ENCODE results near the gene DCDC2.
"Not testable (repeated sequence)": the region's sequence is repeated elsewhere in the genome, so short reads cannot be mapped to it uniquely, and the experiment has no call there.

DCDC2 gene

DNA sequence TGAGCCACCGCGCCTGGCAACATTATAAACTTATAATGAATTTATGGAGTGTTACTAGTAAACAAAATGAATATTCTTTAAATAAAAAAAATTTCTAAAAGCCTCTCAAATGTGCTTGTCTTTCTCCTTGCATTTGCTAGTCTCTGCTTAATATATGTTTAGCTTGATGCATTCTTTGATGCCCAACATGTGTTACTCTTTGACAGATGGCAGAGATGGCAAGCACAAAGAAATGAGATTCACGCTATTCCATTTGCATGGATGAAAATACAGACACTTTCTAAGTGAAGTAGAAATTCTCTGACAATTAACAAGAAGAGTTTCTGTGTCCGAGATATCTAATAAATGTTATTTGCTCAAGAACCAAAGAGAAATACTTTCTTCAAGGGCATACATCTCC is 30.1 kb downstream of the DCDC2 start:
- no peak for DNase-seq (ENCODE audit: low spot score)

GRCh38 chr6:24325978-24326377 is 31.9 kb downstream of the DCDC2 start:
- DNase-seq (ENCODE audit: low spot score), result no peak

DNA sequence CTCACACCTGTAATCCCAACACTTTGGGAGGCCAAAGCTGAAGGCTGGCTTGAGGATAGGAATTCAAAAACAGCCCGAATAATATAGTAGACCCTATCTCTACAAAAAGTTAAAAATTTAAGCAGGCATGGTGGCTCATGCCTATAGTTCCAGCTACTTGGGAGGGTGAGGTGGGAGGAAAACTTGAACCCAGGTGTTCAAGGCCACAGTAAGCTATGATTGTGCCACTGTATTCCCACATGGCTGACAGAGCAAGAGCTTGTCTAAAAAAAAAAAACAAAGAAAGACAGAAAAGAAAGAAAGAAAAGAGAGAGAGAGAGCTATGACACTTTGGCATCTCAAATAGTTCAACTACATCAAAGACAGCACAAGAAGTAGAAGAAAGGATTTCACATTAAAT is 33.2 kb downstream of the DCDC2 start:
- DNase-seq (ENCODE audit: low spot score), result no peak

DNA sequence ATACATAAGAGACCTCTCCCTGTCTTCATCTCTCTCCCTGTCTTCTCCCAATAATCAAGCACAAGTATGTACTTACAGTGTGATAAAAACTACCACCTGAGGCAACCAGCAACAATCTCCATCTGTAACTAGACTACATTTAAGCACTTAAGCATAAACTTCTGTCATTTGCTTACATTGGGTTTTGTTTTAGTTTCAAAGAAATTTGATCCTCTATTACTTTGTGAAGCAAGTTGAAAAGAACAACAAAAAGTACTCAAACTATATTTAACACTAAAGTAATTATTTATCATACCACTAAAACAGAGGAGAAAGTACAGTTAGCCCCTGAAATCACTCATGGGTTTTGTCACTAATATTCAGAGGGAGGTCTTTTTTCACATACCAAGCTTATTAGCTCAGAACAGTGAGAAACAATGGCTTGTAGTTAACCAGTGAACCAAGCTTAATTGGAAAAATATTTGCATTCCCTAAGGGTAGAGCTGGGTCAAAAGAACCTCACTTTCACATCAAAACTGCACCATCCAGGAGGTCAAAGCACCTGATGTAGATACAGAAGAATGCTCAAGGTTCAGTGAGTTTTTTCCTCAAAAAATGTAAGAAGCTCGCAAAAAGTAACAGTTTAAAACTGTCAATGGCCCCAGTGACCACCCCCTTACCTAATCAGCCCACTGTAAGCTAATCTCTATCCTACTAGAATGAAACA is 34.1 kb downstream of the DCDC2 start:
- DNase-seq (ENCODE audit: low spot score), result no peak

DNA sequence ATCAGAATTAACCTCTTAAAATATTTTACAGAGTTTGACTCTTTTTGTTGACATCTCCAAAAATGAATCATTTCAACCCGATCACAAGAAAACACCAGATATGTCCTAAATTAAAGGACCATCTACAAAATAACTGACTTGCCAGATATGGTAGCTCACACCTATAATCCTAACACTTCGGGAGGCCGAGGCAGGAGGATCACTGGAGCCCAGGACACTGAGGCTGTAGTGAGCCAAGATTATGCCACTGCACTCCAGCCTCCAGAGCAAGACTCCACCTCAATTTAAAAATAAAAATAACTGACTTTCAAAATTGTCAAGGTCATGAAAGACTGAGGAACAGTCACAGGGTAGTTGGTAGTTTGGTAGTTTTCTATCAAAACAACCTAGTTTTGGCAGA is 34.9 kb downstream of the DCDC2 start:
- DNase-seq (ENCODE audit: low spot score), result no peak

DNA sequence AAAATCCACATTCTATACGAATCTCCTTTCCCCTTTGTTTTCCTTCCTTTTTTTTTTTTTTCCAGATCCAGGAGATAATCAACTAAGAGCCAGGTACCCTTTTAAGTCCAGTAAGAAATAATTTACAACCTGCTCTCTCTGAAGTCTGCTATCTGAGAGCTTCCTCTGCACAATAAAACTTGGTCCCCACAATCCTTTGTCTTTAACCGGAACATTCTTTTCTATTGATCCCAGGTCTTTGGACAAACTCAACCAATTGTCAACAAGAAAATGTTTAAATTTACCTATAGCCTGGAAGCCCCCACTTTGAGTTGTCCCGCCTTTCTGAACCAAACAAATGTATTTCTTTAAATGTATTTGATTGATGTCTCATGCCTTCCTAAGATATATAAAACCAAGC is 35.4 kb downstream of the DCDC2 start:
- not testable (repeated sequence) for DNase-seq (ENCODE audit: low spot score)

- no peak for DNase-seq (ENCODE audit: low spot score)
Measured at GRCh38 chr6:24321538-24322162, 36.2 kb downstream of the DCDC2 start.

DNA sequence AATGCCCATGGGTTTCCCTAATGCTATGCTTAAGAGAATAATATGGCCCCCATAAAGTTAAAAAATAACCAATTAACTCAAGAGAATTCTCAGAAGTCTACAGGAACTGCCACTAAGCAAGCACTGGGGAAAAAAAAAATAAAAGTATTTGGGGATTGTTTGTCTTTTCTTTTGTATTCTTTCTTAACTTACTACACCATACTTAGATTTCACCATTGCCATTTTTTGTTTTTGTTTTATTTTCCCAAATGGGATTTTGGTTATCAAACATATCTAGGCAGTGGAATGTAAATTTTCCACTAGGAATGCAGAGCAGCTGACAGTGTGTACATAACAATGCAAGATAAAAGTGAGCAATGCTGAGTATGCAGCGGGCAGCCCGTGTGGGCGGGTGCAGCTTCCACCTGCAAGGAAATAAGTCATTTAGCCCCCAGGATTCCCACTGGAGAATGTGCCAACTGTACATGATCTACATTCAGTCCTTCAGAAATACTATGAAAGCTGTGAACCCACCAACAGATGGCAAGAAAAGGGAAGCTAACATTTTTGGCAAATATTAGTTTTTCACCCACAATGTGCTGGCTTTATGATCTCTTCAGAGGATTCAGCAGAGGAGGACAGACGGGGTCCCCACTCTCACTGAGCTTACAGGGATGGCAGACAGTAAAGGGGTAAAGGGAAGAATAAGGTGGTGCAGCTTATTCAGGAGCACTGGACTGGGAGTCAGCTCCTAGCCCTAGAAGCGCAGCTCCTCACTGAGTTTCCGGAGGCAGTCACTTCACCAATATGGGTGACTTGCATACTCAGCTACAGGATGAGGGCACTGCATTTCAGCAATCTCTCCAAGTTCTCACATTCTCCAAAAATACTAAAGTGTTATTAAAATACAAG is 44.4 kb downstream of the DCDC2 start:
- DNase-seq (ENCODE audit: low spot score), result no peak

DNA sequence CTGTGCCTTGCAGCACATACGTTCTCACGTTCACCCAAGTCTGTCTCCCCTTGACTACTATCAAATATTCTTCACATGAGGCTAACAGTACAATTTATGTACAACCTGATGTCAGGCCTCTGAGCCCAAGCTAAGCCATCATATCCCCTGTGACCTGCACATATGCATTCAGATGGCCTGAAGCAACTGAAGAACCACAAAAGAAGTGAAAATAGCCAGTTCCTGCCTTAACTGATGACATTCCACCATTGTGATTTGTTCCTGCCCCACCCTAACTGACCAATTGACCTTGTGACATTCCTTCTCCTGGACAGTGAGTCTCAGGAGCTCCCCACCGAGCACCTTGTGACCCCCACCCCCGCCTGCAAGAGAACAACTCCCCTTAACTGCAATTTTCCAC is 46.1 kb downstream of the DCDC2 start:
- not testable (repeated sequence) for DNase-seq (ENCODE audit: low spot score)

DNA sequence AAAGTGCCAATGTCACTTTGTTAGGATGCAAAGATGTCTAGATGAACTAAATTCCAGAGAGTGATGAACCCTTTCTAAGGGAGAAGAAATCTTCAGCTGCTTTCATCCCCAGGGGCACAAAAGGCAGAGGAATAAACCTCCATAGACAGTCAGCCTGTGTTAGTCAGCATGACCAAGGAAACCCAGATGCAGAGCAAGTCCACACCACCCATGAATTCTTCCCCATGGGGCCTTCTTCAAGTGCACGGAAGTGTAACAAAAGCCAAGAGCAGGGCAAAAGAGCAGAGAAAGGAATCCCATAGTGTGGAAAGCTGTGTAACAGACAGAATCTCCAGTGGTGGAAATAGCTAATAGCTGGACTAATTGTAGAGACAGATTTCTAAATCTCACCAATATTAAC is 50.0 kb downstream of the DCDC2 start:
- DNase-seq (ENCODE audit: low spot score), result no peak

DNA sequence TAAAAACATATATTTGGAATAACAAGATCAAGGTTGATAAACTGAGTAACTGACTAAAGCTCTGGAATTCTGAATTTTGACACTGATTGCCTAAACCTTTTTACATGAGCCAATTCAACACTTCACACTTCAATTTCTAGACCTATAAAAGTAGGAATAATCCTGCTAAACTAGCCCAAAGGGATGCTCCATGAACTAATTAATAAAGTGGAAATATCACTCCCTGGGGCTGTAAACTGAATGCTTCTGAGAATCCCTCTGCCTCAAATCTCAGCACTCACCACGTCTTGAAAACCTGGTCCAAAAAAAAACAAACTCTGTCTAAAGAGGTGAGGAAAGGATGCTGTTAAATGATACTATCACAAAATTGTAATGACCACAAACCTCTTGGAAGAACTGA is 50.9 kb downstream of the DCDC2 start:
- DNase-seq (ENCODE audit: low spot score), result no peak

DNA sequence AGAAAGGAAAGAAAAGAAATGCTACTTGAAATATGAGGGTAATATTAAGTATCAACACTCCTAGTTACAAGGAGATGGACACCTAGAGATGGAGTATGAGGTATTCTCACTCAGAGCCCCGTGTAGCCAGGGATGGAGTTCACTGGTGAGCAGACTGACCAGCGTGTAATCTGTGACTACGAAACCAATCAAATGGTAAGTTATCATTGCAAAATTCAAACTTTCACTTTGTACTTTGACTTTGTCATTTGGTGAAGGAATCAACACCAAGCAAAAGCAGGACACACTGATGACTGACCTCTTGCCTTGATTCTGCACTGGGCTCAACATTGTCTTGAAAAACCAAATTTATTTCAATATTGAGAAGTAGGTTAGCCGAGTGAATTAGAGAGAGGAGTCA is 51.8 kb downstream of the DCDC2 start:
- DNase-seq (ENCODE audit: low spot score), result no peak

GRCh38 chr6:24296944-24297343 is 60.9 kb downstream of the DCDC2 start:
- DNase-seq (ENCODE audit: low spot score), result no peak

DNA sequence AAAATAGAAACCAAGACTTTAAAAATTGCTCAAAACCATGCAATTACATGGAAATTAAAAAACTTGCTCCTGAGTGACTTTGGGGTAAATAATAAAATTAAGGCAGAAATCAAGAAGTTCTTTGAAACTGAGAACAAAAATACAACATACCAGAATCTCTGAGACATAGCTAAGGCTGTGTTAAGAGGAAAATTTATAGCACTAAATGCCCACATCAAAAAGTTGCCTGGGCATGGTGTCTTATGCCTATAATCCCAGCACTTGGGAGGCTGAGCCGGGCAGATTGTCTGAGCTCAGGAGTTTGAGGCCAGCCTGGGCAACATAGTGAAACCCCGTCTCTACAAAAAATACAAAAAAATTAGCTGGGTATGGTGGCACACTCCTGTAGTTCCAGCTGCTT is 64.0 kb downstream of the DCDC2 start:
- not testable (repeated sequence) for DNase-seq (ENCODE audit: low spot score)

DNA sequence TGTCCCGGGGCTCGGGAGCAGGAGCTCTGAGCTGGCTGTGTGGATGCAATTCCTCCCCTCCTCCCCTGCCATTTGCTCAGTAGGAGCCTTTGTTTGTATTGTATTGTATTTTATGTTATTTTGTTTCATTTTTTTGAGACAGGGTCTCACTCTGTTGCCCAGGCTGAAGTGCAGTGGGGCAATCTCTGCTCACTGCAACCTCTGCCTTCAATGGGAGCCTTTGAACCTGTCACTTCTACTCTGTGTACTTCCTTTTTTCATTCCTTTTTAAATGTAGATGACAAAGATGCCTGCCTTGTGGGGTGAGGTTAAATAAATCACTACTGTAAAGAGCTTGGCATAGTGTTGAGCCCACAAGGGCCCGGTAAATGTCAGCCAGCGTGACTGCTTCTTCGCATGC is 70.6 kb downstream of the DCDC2 start:
- no peak for DNase-seq (ENCODE audit: low spot score)

- no peak for DNase-seq (ENCODE audit: low spot score)
Measured at GRCh38 chr6:24284006-24284405, 73.9 kb downstream of the DCDC2 start.

DNA sequence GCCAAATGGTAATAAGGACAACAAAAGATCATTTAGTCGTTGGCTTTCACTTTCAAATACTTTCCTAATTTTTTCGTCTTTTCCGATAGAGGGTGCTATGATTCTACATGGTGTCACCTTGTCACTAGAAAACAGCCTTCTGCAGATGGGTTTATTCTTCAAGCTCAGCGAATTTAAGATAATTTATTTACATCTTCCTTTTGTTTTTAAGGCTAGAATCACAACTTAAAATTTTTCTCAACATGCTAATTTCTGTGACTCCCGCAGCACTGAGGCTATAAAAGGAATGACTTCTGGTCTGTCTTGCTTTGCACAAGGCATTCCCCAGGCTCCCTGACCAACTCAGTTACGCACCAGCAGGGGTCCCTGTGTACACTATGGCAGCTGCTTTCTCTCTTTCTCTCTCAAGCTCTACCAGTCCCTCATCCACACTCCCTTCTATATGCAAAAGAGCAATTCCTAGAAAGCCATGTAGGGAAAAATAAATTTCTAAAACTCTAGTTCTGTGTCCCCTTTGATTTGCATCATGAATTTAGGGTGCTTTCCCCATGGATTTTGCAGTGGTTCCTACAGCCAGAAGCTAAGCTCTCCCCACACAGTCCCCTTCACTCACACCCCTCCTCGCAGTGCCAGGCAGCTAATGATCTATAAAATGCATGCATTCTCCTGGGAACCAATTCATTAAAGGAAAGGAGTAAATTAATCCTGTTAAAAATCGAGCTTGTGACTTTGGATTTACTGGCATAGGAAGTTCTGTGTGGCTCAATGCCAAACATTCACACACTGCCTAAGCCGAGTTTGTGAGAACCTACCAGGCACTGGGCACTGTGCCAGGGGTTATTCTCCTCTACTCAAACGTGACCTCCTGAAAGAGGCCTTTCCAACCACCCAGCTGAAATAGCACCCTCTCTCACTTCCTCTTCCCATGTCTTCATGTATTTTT is 74.5 kb downstream of the DCDC2 start:
- peak; percentile 84 for DNase-seq (ENCODE audit: low spot score)

DNA sequence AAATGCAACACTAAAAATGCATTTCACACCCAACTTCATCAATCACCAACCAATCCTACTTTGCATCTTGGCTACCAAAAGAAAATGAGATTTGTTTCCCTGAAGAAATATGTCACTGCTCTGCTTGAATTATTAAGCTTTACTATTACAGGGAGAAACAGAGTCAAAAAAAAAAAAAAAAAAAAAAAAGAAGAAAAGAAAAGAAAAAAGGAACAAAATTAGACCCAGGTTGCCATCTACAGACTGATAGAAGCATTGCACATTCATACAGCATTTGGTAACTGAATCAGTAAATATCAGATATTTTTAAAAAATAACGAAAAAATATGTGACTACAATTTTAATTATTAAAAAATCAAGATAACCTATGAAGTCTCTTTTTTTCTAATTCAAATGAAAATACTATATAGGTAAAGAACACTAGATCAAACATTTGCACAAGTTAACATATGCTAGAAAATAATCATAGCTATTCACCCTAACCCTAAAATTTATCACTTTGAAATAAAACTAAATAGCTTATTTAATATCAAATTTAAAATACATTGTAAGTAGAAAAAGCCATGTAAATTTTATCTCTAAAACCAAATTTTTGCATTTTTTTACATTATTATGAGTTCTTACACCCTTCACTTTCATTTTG is 83.3 kb downstream of the DCDC2 start:
- DNase-seq (ENCODE audit: low spot score), result peak; percentile 54

DNA sequence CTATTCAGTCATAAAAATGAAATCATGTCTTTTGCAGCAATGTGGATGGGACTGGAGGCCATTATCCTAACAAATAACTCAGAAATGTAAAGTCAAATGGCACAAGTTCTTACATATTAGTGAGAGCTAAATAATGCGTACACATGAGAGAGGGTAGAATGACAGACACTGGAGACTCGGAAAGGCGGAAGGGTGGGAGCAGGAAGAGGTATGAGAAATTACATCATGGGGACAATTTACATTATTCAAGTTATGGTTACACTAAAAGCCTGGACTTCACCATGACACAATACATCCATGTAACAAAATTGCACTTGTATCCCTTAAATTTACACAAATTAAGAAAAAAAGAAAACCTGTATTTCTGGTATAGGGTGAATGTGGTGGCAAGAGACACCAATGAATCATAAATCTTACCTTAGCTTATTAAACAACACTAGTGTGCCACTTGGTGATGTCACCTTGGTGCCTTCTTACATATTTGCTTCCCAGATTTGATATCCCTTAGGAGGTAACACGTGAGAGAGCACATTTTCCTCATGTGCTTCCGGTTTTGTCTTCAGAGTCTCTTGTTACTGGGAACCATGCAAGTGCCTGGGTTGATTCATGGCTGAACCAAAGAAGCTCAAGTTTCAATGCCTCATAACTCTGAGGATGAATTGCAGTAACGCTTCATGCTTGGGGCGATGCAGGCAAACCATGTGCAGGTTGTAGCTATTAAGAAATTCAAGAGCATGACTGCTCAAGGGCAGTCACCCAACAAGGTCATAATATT is 84.6 kb downstream of the DCDC2 start:
- no peak for DNase-seq (ENCODE audit: low spot score)

DNA sequence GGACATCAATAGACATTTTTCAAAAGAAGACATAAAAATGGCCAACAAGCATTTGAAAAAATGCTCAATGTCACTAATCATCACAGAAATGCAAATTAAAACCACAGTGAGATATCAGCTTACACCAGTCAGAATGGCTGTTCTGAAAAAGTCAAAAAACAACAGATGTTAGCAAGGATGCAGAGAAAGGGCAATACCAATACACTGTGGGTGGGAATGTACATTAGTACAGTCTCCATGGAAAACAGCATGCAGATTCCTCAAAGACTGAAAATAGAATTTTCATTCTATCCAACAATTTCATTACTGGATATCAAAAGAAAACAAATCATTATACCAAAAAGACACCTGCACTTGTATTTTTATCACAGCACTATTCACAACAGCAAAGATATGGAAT is 85.3 kb downstream of the DCDC2 start:
- DNase-seq (ENCODE audit: low spot score), result no peak

DNA sequence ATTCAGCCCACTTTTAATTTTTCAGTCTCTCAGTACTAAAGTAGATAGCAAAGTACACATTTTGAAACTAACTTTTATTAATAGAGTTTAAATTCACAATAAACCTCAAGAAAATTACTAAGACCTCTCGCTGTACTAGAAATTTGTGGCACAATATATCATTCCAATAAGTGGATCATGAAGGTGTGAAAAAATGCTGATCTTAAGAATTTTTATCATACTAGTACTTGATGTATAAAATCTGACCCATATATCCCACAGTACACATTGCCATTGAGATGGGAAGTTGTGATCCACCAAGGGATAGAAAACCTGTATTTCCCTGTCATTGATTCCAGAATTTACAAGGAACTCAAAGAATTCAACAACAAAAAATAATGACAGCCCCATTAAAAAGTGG is 85.7 kb downstream of the DCDC2 start:
- no peak for DNase-seq (ENCODE audit: low spot score)

Data from NAMALWA (cell line).